GM12878 (cell line): ENCODE measurements around the gene CPB2. TPM values are rescaled to one million over a fixed set of nuclear protein-coding genes. Genes with fewer than 3 reads are reported as not detected.
A peak's percentile ranks its signal among the peaks of the same experiment; 100 is the strongest.

ENCODE experiments used
- ATAC-seq: fragments of 200-7000 bp; cut with Tn5 transposase; 3 replicates; pipeline ENCODE4 v1.9.1; 2020; ENCODE audit warnings: mild to moderate bottlenecking, moderate library complexity
- BruUV-seq: library from RNA; stranded (reverse); fragments of 400-500 nt; replicated peaks from 2 replicates; lab custom pipeline; 2021; lab: Mats Ljungman, UMichigan
- CTCF ChIA-PET: fragments of 300-600 bp; sonication (Branson Sonifier 250); formaldehyde crosslinking; extraction: SDS; loops from one replicate; lab custom pipeline; 2021; ENCODE audit warnings: inconsistent platforms; lab: Yijun Ruan, JAX
- POLR2A ChIA-PET: fragments of 350-600 bp; formaldehyde crosslinking; extraction: SDS; loops from one replicate; lab custom pipeline; 2021; ENCODE audit warnings: inconsistent platforms; lab: Charles Lee
- RAD21 ChIA-PET: fragments of 300-600 bp; sonication (Branson Sonifier 250); formaldehyde crosslinking; loops from one replicate; lab custom pipeline; 2023; ENCODE audit warnings: antibody characterized with exemption; ENCODE audit not compliant: unreplicated experiment; lab: Charles Lee
- SMC1A ChIA-PET: fragments of 300-600 bp; sonication (Branson Sonifier 250); formaldehyde crosslinking; loops from one replicate; lab custom pipeline; 2023; ENCODE audit not compliant: unreplicated experiment, uncharacterized antibody; lab: Charles Lee
- DNase-seq: peaks from one replicate; pipeline ENCODE4 v3.0.0-alpha.2; 2011; ENCODE audit warnings: low read depth, low spot score
- FAIRE-seq: peaks from 3 replicates; lab custom pipeline; 2011; peaks lifted over from hg19 to GRCh38; lab: Jason Lieb, UNC
- H2AFZ ChIP-seq: 2 replicates; pipeline ENCODE4 v1.6.0; 2011; ENCODE audit warnings: low read depth, low read length, control low read depth; ENCODE audit not compliant: control insufficient read depth
- H3K27ac ChIP-seq: 2 replicates; pipeline ENCODE4 v1.5.1; 2011; ENCODE audit warnings: control low read depth; ENCODE audit not compliant: control insufficient read depth, insufficient read depth
- H3K27me3 ChIP-seq, 2 experiments: replicated peaks in 1 of 2; 2 replicates each; pipeline versions ENCODE4 v1.6.0 to v1.6.1; 2011; ENCODE audit warnings: low read length in 1 of 2; ENCODE audit not compliant: control insufficient read depth in 2 of 2, insufficient read depth in 2 of 2
- H3K36me3 ChIP-seq, 2 experiments: 2 replicates each; pipeline ENCODE4 v1.5.1; 2011; ENCODE audit warnings: low read length in 1 of 2; ENCODE audit not compliant: control insufficient read depth in 2 of 2, insufficient read depth in 2 of 2
- H3K4me1 ChIP-seq: 2 replicates; pipeline ENCODE4 v1.6.1; 2011; ENCODE audit warnings: mild to moderate bottlenecking, low read length, moderate library complexity, mixed read lengths; ENCODE audit not compliant: control insufficient read depth, insufficient read depth
- H3K4me2 ChIP-seq: 2 replicates; pipeline ENCODE4 v1.6.0; 2011; ENCODE audit warnings: control low read depth; ENCODE audit not compliant: control insufficient read depth, insufficient read depth
- H3K4me3 ChIP-seq: fragments of 200-600 bp; sonication (generic); 2 replicates; pipeline ENCODE4 v1.5.1; 2016
- H3K79me2 ChIP-seq: 2 replicates; pipeline ENCODE4 v1.6.0; 2011; ENCODE audit warnings: low read length; ENCODE audit not compliant: control insufficient read depth, insufficient read depth
- H3K9ac ChIP-seq: 2 replicates; pipeline ENCODE4 v1.8.0; 2011; ENCODE audit warnings: low read length, control low read depth, mixed read lengths; ENCODE audit not compliant: control insufficient read depth, insufficient read depth
- H3K9me3 ChIP-seq: replicated peaks from 3 replicates; pipeline ENCODE4 v1.5.1; 2011; ENCODE audit warnings: mild to moderate bottlenecking, low read length; ENCODE audit not compliant: control insufficient read depth, insufficient read depth
- H4K20me1 ChIP-seq: 2 replicates; pipeline ENCODE4 v1.6.0; 2011; ENCODE audit not compliant: control insufficient read depth, insufficient read depth
- BHLHE40 ChIP-seq, 2 experiments: fragments of 450-650 bp in 1 of 2; IDR thresholded peaks; 2 replicates each; pipeline ENCODE4 v1.6.1; 2011 to 2017; ENCODE audit warnings: low read depth in 2 of 2, borderline replicate concordance in 1 of 2, improper control_type of control experiment in 1 of 2, low read length in 1 of 2, mild to moderate bottlenecking in 1 of 2
- EZH2 ChIP-seq: IDR thresholded peaks from 2 replicates; pipeline ENCODE4 v1.6.1; 2012; ENCODE audit warnings: low read depth, mild to moderate bottlenecking, control low read depth, inconsistent platforms, low read length, borderline replicate concordance; ENCODE audit not compliant: control insufficient read depth
- KAT2A ChIP-seq: conservative IDR thresholded peaks from 2 replicates; pipeline ENCODE4 v1.6.1; 2011; ENCODE audit warnings: low read depth, low read length; ENCODE audit not compliant: control insufficient read depth
- POLR2A ChIP-seq: IDR thresholded peaks from 2 replicates; pipeline ENCODE4 v1.6.1; 2011; ENCODE audit warnings: low read depth, mild to moderate bottlenecking, low read length
- POLR2AphosphoS5 ChIP-seq: IDR thresholded peaks from 2 replicates; pipeline ENCODE4 v1.6.1; 2011; ENCODE audit warnings: mild to moderate bottlenecking, low read length, inconsistent platforms
- RB1 ChIP-seq: fragments of 450-650 bp; formaldehyde crosslinking; IDR thresholded peaks from 2 replicates; pipeline ENCODE4 v1.6.1; 2017; ENCODE audit warnings: mild to moderate bottlenecking, borderline replicate concordance
- SIX5 ChIP-seq: IDR thresholded peaks from 2 replicates; pipeline ENCODE4 v1.6.1; 2011; ENCODE audit warnings: mild to moderate bottlenecking, low read depth, low read length, moderate library complexity; ENCODE audit not compliant: severe bottlenecking
- SMC3 ChIP-seq: IDR thresholded peaks from 2 replicates; pipeline ENCODE4 v1.6.1; 2011; ENCODE audit warnings: low read length, improper control_type of control experiment, borderline replicate concordance
- TAF1 ChIP-seq: IDR thresholded peaks from 2 replicates; pipeline ENCODE4 v1.6.1; 2011; ENCODE audit warnings: mild to moderate bottlenecking, low read depth, low read length, borderline replicate concordance
- YY1 ChIP-seq: IDR thresholded peaks from 2 replicates; pipeline ENCODE4 v1.6.1; 2011; ENCODE audit warnings: low read depth, mild to moderate bottlenecking, low read length
- ZBED1 ChIP-seq: IDR thresholded peaks from 2 replicates; pipeline ENCODE4 v1.6.1; 2016; ENCODE audit warnings: borderline replicate concordance
- WGBS: methylation state at CpG from one replicate; pipeline ENCODE4 v1.1.6; 2016; ENCODE audit warnings: low lambda C conversion rate; ENCODE audit not compliant: insufficient replicate concordance, insufficient coverage; ENCODE audit errors: missing lambda C conversion rate; 5-methylcytosine and 5-hydroxymethylcytosine counted together
- in situ Hi-C: fragments of 300-500 bp; cut with MboI; formaldehyde crosslinking; loops from 9 replicates; pipeline ENCODE4 v1.14.3; 2018; ENCODE audit warnings: mixed read lengths
- intact Hi-C: fragments of 100-400 bp; cut with micrococcal nuclease; formaldehyde crosslinking; loops from one replicate; pipeline ENCODE4 v1.14.2; 2022; ENCODE audit not compliant: unreplicated experiment
- polyA plus RNA-seq, 11 experiments: library from polyadenylated mRNA; depleted of rRNA in 4 of 11; unstranded in 6 of 11; stranded (reverse) in 5 of 11; fragments of >200 nt; fragmentation: Nextera tagmentation in 4 of 11; fragmentation: Illumina TruSeq in 1 of 11; extraction: Ambion mirVana in 4 of 11; extraction: Trizol in 1 of 11; gene quantifications; 1 replicate in 1 of 11; 2 replicates in 10 of 11; pipeline versions ENCODE4 v1.2.1 to v1.2.3, GENCODE V29; 2011 to 2016; ENCODE audit warnings: inconsistent platforms in 2 of 11, missing spikeins in 2 of 11, low read depth in 1 of 11
- total RNA-seq, 4 experiments: library from RNA; depleted of rRNA in 3 of 4; stranded (reverse); fragments of >200 nt in 3 of 4; fragmentation: Illumina TruSeq in 1 of 4; extraction: Trizol in 1 of 4; gene quantifications; 2 replicates each; pipeline versions ENCODE4 v1.2.1 to v1.2.3, GENCODE V29; 2013 to 2021
- TF ChIP-seq, protein P1 (sequence below), 3 experiments: IDR thresholded peaks in 2 of 3; conservative IDR thresholded peaks in 1 of 3; 2 replicates each; pipeline ENCODE4 v1.5.1; 2011; ENCODE audit warnings: low read depth in 3 of 3, low read length in 3 of 3, mild to moderate bottlenecking in 3 of 3, control low read depth in 2 of 3, moderate library complexity in 2 of 3, inconsistent platforms in 1 of 3, mixed read lengths in 1 of 3; ENCODE audit not compliant: control insufficient read depth in 2 of 3, insufficient read depth in 1 of 3; ENCODE audit errors: extremely low read depth in 1 of 3
- TF ChIP-seq, protein P2 (sequence below): IDR thresholded peaks from 2 replicates; pipeline ENCODE4 v1.6.1; 2012; ENCODE audit warnings: low read length, inconsistent platforms
- TF ChIP-seq, protein P3 (sequence below): fragments of 450-650 bp; IDR thresholded peaks from 2 replicates; pipeline ENCODE4 v1.6.1; 2017; ENCODE audit warnings: mild to moderate bottlenecking, moderate library complexity

CPB2 gene
- total and polyA plus RNA-seq, 10 of the 15 experiments (the other 5 are each of a cell fraction or from before 2014, with no cell fraction given) = 0.05 to 0.87 (median 0.13) TPM; not detected in 3

DNA sequence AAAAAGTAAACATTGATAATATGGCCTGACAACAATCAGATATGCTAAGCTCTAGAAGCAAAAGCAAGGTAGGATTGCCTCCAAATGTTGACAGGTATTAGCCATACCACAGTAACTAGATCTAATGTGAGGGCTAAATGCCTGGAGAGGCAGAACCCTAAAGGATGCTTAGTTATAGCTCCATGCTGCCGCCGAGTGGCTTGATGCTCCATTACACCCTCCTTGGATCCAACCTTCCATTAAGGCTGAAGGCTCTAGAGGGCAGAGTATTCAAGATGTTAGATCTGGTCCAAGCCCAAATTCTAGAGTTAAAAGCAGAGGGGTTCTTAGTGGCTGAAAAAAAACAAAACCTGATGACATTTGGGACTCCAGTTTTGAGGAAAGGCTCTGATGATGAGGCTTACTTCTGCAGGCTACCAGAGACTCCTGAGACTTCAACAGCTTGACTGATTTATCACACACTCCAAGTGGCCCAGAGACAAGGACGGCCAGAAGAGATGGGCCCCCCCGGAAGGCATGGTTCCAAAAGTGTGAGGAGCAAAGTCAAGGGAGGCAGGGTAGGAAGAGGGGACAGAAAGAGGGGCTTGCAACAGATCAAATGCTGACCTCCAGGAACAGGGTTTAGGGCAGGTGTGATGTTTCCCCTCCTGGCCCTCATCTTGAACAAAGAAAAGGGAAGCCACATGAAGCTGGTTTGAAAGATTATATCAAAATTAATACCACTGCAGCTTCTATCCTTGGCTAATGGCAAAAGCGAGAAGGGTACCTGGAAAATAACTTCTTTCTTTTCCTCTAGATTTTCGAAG lies 21.9 kb upstream of the CPB2 start:
- H3K27ac ChIP-seq = no peak overlapping the region
- no peak overlapping the region for H3K9ac ChIP-seq
- H3K36me3 ChIP-seq = peaks cover 28 to 29% of the 10 kb centered on the region in 2 experiments
- no peak overlapping the region for H3K4me3 ChIP-seq
- H2AFZ ChIP-seq = no peak overlapping the region
- BruUV-seq = no TSS peak
- no peak overlapping the region for H3K4me2 ChIP-seq
- peak; percentile 77 for ATAC-seq
- peak; percentile 95 for FAIRE-seq
- no peak for DNase-seq
- 38% methylated on average over 6 of the region's 6 CpGs for WGBS
- intact Hi-C loops = loop anchor here (5.0 kb wide), 2 partner anchors 74 to 499 kb away; partner anchors contain the start of gene ZC3H13
- no peaks in the 10 kb centered on the region for H3K27me3 ChIP-seq
- no peaks in the 10 kb centered on the region for H3K4me1 ChIP-seq
- in situ Hi-C loops = no loop called here
- RAD21 ChIA-PET = interaction anchor here (0.9 to 3.2 kb wide), 9 partner anchors 10 to 319 kb away, joined by 3 to 15 read pairs (median 4); partner anchors contain the start of gene LCP1
- SMC1A ChIA-PET = interaction anchor here (0.7 to 1.9 kb wide), 19 partner anchors 8 to 319 kb away, joined by 3 to 9 read pairs (median 4); partner anchors contain the start of gene LCP1
- POLR2A ChIA-PET = interaction anchor here (0.8 to 0.9 kb wide), 2 partner anchors 33 to 56 kb away, joined by 3 to 5 read pairs; no protein-coding TSS in a partner anchor
- no peaks in the 10 kb centered on the region for H3K9me3 ChIP-seq
- no peaks in the 10 kb centered on the region for H4K20me1 ChIP-seq
- CTCF ChIA-PET = interaction anchor here (0.6 to 4.9 kb wide), 30 partner anchors 9 to 503 kb away, joined by 3 to 25 read pairs (median 4); no protein-coding TSS in a partner anchor
- no peaks in the 10 kb centered on the region for H3K79me2 ChIP-seq
- TF ChIP-seq POLR2AphosphoS5 (peak; percentile 7; the same call in 1 of the 2 replicates), POLR2A (peak; percentile 65), TAF1 (0 out of 2 replicates have a peak, but pooled peaks have one; percentile 8), BHLHE40 (IDR thresholded peaks at IDR 0.05; ENCODE audit: borderline replicate concordance in 1 of 2, low read depth in 2 of 2, low read length in 1 of 2) (no peak), EZH2 (no peak), YY1 (peak; percentile 71), KAT2A (no peak), RB1 (0 out of 2 replicates have a peak, but pooled peaks have one; percentile 22), SIX5 (peak; percentile 4), ZBED1 (peak; percentile 43; the same call in 1 of the 2 replicates), SMC3 (peak; percentile 73)
- TF ChIP-seq, protein P1, sequence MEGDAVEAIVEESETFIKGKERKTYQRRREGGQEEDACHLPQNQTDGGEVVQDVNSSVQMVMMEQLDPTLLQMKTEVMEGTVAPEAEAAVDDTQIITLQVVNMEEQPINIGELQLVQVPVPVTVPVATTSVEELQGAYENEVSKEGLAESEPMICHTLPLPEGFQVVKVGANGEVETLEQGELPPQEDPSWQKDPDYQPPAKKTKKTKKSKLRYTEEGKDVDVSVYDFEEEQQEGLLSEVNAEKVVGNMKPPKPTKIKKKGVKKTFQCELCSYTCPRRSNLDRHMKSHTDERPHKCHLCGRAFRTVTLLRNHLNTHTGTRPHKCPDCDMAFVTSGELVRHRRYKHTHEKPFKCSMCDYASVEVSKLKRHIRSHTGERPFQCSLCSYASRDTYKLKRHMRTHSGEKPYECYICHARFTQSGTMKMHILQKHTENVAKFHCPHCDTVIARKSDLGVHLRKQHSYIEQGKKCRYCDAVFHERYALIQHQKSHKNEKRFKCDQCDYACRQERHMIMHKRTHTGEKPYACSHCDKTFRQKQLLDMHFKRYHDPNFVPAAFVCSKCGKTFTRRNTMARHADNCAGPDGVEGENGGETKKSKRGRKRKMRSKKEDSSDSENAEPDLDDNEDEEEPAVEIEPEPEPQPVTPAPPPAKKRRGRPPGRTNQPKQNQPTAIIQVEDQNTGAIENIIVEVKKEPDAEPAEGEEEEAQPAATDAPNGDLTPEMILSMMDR (IDR thresholded peaks at IDR 0.05 in 2 of 3, conservative IDR thresholded peaks at IDR 0.05 in 1 of 3; ENCODE audit: control insufficient read depth in 2 of 3, extremely low read depth in 1 of 3, insufficient read depth in 1 of 3, low read depth in 3 of 3, low read length in 3 of 3) = peak; percentile 92 to 98 (median 92); a peak in 5 of 6 replicates
- TF ChIP-seq, protein P2, sequence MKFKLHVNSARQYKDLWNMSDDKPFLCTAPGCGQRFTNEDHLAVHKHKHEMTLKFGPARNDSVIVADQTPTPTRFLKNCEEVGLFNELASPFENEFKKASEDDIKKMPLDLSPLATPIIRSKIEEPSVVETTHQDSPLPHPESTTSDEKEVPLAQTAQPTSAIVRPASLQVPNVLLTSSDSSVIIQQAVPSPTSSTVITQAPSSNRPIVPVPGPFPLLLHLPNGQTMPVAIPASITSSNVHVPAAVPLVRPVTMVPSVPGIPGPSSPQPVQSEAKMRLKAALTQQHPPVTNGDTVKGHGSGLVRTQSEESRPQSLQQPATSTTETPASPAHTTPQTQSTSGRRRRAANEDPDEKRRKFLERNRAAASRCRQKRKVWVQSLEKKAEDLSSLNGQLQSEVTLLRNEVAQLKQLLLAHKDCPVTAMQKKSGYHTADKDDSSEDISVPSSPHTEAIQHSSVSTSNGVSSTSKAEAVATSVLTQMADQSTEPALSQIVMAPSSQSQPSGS = peak; percentile 12; the same call in 1 of the 2 replicates
- TF ChIP-seq, protein P3, sequence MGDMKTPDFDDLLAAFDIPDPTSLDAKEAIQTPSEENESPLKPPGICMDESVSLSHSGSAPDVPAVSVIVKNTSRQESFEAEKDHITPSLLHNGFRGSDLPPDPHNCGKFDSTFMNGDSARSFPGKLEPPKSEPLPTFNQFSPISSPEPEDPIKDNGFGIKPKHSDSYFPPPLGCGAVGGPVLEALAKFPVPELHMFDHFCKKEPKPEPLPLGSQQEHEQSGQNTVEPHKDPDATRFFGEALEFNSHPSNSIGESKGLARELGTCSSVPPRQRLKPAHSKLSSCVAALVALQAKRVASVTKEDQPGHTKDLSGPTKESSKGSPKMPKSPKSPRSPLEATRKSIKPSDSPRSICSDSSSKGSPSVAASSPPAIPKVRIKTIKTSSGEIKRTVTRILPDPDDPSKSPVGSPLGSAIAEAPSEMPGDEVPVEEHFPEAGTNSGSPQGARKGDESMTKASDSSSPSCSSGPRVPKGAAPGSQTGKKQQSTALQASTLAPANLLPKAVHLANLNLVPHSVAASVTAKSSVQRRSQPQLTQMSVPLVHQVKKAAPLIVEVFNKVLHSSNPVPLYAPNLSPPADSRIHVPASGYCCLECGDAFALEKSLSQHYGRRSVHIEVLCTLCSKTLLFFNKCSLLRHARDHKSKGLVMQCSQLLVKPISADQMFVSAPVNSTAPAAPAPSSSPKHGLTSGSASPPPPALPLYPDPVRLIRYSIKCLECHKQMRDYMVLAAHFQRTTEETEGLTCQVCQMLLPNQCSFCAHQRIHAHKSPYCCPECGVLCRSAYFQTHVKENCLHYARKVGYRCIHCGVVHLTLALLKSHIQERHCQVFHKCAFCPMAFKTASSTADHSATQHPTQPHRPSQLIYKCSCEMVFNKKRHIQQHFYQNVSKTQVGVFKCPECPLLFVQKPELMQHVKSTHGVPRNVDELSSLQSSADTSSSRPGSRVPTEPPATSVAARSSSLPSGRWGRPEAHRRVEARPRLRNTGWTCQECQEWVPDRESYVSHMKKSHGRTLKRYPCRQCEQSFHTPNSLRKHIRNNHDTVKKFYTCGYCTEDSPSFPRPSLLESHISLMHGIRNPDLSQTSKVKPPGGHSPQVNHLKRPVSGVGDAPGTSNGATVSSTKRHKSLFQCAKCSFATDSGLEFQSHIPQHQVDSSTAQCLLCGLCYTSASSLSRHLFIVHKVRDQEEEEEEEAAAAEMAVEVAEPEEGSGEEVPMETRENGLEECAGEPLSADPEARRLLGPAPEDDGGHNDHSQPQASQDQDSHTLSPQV = 0 out of 2 replicates have a peak, but pooled peaks have one; percentile 18
